ENCODE data around the gene SLFN14.
"Not testable (repeated sequence)": the region's sequence is repeated elsewhere in the genome, so short reads cannot be mapped to it uniquely, and the experiment has no call there.

The SLFN14 gene

GRCh38 chr17:35519906-35520442, 40.6 kb downstream of the SLFN14 start:
- DNase-seq, result no peak

GRCh38 chr17:35519439-35519838, 41.2 kb downstream of the SLFN14 start:
- no peak for DNase-seq

GRCh38 chr17:35518431-35518830, 42.2 kb downstream of the SLFN14 start:
- not testable (repeated sequence) for DNase-seq

GRCh38 chr17:35515027-35515426, 45.6 kb downstream of the SLFN14 start:
- DNase-seq, result no peak

- no peak for DNase-seq
These were observed 46.1 kb downstream of the SLFN14 start for GRCh38 chr17:35514564-35514963.

Measured in NCI-H2081 (cell line).